T-helper 1 cell (primary cell): ENCODE results near the gene CLDN7.

Experiments used
- DNase-seq, 5 donors: peaks; one replicate each; pipeline ENCODE4 v3.0.0-alpha.2; 2012 to 2020

CLDN7 gene

GRCh38 chr17:7218758-7219157, 43.5 kb downstream of the CLDN7 start:
- no peak for DNase-seq

DNA sequence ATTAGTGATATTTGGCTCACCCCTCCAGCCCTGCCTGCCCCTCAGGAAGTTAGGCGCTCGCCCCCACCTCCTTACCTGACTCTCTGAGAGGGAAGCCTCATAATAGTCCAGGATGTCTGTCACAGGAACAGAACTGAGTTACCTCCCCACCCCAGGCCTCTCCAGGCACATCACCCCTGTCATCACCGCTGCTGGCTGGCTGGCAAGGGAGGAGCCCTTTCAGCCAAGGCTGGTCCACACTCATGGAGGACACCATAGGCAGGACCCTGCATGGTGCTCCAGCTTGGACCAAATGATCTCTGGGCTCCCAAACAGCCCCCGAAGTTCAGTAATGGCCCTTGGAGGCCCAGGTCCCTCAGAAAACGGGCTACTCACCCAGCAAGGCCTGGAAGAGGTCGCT, 44.1 kb downstream of the CLDN7 start:
- DNase-seq: no peak

DNA sequence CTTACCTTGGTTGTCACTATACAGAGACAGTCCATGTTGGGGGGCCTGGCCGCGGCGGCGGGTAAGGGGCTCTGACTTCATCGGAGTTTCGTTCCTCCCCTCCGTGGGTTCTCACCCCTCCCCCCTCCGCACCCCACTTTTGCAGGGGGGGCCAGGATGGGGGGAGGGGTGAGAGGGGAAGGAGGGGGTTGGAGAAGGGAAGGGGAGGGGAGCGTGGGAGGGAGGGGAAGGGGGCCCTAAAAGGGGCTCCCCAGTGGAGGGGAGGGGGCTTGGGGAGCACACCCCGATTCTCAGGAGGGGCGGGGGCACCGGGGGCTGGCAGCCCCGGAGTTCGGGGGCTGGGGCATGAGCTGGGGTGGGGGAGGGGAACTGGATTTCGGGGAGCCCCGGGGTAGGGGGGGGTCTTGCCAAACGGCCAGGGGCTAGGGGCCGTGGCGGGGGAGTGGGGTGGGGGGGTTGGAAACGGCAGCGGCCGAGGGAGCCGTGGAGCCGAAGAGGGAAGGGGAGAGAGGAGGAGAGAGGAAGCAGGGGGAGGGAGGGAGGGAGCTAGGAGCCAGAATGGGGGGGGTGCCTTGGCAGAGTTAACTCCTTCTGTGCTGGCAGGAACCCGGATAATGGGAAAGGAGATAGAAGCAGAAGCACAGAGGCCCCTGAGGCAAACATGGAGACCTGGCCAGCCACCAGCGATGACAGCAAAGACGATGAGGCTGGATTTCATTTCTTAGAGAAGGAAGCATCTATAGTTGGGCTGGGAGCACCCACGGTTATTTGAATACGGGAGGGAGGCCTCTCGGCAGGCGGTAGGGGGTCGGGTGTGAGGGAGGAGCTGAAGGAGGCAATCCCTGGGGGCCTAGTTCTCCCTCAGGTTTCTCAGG, 44.9 kb downstream of the CLDN7 start:
- DNase-seq: no peak

DNA sequence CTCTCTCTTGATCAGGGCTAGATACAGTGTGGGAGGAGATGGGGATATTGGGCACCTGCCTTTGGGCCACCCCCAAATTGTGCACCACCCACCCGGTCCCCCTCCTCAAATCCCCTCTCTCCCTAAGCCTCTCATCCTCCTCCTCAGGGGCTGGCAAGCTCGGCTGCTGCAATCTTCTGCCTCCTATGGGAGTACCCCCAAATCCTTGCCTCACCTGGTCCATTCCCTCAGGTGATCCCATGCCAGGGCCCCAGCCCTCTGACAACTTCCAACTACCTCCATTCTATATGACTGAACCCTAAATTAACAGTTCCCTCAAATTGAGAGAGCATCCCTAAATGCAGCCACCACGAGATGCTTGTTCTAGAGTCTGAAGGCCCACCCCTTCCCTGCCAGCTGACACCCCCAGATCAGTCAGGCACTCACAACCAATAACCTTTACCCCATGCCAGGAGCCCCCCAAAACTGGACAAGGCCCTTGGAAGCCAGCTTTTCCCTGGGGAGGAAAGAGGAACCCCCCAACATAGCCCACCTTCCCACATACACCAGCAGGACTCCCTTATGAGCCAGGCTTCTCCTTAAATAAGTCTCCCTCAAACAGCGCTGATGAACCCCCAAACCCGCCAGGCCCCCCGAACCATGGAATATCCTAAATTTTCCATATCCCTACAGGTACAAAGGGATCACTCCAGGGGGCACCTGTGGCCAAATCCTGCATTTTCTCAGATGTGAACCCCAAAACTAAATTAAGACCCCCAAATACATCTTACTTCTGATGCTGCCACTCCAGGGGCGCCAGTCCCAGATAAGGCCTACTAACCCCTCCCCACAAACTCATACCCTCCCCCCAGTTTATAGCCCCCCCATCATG, 45.8 kb downstream of the CLDN7 start:
- DNase-seq: no peak

DNA sequence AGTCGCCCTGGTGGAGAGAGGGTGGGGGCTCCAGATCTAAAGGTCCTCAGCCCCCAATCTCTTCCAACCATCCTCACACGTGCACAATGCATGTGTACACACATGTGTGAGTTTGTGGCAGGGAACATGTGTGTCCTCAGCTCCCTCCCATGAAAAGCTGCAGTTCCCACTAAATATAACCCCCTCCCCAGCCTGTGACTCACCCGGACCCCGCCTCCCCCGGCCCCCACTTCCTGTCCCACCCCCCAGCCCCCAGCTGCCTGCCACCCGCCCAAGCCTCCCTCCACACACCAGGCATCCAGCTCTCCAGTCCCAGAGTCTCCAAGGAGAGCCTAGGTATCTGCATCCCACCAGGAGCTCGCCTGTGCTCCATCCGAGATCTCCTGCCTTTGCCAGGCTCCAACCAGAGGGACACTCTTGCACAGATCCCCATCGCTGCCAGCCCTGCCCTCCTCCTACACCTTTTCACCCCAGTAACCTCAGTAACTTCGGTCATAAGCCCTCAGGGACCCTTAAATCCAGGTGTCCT, 46.6 kb downstream of the CLDN7 start:
- no peak for DNase-seq

DNA sequence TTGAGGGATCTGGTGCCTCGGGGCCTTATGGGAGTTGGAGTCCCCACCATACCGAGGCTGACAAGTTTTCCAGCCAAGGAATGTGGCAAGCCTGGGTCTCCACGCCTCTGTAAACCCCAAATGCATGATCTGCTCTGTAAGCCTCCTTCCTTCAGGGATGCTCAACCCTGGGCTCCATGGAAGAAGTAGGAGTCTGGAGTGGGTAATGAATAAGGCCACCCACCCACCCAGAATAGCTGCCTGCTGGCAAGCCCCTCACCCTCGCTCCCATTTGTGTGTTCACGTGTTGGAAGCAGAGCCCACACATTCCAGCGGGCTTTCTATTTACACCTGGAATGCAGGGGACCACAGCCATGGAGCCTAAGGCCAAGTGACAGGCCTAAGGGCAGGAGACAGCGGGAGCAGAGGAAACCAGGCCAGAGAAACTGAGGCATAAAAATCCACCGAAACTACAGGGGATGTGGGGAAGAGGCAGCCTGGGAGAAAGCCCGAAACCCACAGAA, 47.1 kb downstream of the CLDN7 start:
- no peak for DNase-seq

- DNase-seq: peak; percentile 97 to 99 (median 98)
Observed at GRCh38 chr17:7214300-7215135, 47.8 kb downstream of the CLDN7 start.

DNA sequence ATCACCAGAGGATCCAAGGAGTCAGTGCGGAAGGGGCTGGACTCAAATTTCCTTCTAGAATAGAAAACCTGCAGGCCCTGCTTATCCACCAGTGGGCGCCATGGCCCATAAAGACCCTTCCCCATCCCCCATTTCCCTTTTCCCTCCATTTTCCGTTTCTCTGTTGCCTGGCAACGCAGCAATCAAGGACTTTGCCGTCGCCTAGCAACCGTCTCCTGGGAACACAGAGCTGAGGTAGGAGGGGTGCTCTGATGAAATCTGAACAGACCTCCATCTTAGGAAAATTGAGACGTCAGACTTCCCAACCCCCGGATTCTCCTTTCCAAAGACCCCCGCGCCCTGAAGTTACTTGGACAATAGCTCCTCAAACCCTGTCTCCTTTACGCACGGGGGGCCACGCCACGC, 48.4 kb downstream of the CLDN7 start:
- peak; percentile 58 to 78 (median 75) for DNase-seq

DNA sequence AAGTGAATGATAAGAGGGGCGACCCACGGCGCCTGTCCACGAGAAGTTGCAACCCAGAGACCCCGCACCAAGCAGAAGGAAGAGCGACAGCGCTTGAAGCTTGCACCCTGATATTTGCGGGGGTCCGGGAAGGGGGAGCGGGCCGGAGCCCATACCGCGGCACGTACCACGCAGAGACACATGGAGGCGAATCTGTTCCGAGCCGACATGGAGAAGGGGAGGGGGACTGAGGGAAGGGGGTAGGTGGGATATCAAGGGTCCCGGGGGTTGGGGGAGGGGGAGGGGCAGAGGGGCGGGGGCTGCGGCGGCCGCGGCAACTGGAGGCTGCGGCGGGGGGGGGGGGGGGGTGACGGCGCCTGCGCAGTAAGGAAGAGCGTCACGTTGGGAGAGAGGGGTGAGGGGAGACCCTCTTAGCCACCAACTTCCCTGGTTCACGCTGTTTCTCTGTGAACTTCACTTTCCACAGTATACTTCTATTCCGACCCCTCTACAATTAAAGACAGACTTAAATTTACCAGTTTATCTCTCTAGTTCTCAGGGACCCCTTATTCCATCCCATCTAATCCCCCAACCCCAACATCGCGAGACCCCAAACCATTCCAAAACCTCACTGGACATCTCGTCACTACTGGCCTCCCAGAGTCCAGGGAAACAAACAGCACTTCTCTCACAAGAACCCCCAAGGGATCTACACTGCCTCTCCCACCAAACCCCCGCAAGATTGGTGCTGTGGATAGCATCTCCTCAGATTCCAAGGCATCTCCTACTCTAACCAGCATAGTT, 50.6 kb downstream of the CLDN7 start:
- no peak for DNase-seq
